Measurements from ENCODE around the gene SNRNP48. TPM values are rescaled to one million over a fixed set of nuclear protein-coding genes. Genes with fewer than 3 reads are reported as not detected.

Gene SNRNP48
- total and polyA plus RNA-seq, 2 of the 4 experiments (the other 2 are of a cell fraction): 5.2 to 6.2 TPM

DNA sequence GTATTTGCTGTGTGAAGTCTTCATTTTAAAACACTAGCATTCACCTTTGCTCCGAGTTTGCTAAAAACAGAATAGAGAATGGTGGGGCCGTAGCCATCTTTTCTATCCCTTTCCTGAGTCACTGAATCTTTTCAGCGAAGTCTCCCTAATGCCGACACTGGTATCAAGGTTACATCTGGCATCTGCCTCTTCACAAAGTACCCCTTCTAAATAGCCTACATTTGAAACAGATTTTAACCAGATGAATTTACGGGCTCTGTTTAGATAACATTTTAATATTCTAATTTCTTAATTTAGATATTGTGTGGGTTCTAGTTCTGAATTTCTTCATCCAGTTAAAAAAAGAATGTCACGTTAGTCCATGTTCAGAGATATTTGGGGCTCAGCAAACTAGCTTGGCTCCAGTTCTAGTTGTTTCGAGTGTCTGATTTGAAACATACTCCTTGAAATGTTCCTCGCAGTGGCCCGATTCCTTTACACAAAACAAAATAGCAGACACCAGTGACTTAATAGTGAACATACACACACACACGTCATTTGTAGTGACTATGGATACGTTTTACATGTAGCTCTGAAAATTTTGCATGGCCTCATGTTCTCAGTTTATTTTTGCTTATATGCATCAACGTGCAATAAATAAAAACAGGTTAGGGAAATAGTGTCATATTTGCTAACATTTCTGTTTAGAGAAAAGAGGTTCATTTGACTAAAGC lies 33.4 kb upstream of the SNRNP48 start:
- Histone ChIP-seq H2AFZ (replicated peaks; ENCODE audit: low read length, poor library complexity) (no peak overlapping the region), H2BK5ac (ENCODE audit: low read depth, low read length, poor library complexity, severe bottlenecking) (no peak overlapping the region), H3K9ac (ENCODE audit: low read depth, low read length) (no peak overlapping the region), H3K4me1 (ENCODE audit: control insufficient read depth, insufficient read depth, low read length) (0 out of 2 replicates have a peak, but pooled peaks cover 3% of the 10 kb centered on the region), H3K56ac (ENCODE audit: extremely low read depth, insufficient read depth, low read length) (no peak overlapping the region), H4K20me1 (ENCODE audit: insufficient read depth, low read length) (no peaks in the 10 kb centered on the region; the same call in 1 of the 2 replicates), H2AK9ac (replicated peaks; ENCODE audit: low read depth, low read length, poor library complexity) (no peak overlapping the region), H3K79me1 (ENCODE audit: low read depth in 1 of 2, low read length in 2 of 2) (peaks cover 3 to 19% of the 10 kb centered on the region in 2 experiments; a peak in 1 of 4 replicates), H2BK20ac (ENCODE audit: low read depth, low read length) (no peak overlapping the region), H3K27ac (ENCODE audit: insufficient read depth, low read length) (no peak overlapping the region), H3K36me3 (ENCODE audit: control insufficient read depth, insufficient read depth, low read length) (peaks cover 4% of the 10 kb centered on the region; the same call in 1 of the 2 replicates), H4K5ac (ENCODE audit: low read depth, low read length) (no peak overlapping the region), H3K18ac (ENCODE audit: low read depth, low read length) (no peak overlapping the region), H4K8ac (ENCODE audit: low read depth in 2 of 2, low read length in 2 of 2) (no peak overlapping the region), H2AK5ac (ENCODE audit: low read depth, low read length) (no peak overlapping the region), H3K9me3 (ENCODE audit: control insufficient read depth, insufficient read depth, low read length) (no peaks in the 10 kb centered on the region), H4K91ac (ENCODE audit: insufficient read depth, low read depth, low read length) (no peak overlapping the region), H3K4ac (ENCODE audit: low read depth, low read length) (no peak overlapping the region), H3K4me3 (ENCODE audit: insufficient read depth, low read depth, low read length) (no peak overlapping the region), H2BK120ac (ENCODE audit: low read depth, low read length) (no peak overlapping the region), H3K14ac (replicated peaks; ENCODE audit: low read depth, low read length) (no peak overlapping the region), H3K4me2 (ENCODE audit: low read depth, low read length) (no peak overlapping the region), H3K23ac (ENCODE audit: low read depth, low read length) (no peak overlapping the region), H3K27me3 (ENCODE audit: control insufficient read depth, insufficient read depth, low read length) (no peaks in the 10 kb centered on the region; the same call in 1 of the 2 replicates), H3K9me1 (ENCODE audit: insufficient read depth, low read length) (peaks cover 12% of the 10 kb centered on the region; the same call in 1 of the 2 replicates), H2BK15ac (ENCODE audit: low read depth, low read length) (no peak overlapping the region)
- in situ Hi-C loops (cut with MboI; ENCODE audit: low sequenced_read_pairs) (no loop called here), intact Hi-C loops (cut with micrococcal nuclease) (no loop called here), dilution Hi-C loops (cut with HindIII; ENCODE audit: low sequenced_read_pairs, unreplicated experiment) (no loop called here)
- ATAC-seq (ENCODE audit: low read depth): no peak
- no peak for TF ChIP-seq CEBPB (IDR thresholded peaks at IDR 0.05; ENCODE audit: low read depth, low read length)
- TF ChIP-seq, protein P1, sequence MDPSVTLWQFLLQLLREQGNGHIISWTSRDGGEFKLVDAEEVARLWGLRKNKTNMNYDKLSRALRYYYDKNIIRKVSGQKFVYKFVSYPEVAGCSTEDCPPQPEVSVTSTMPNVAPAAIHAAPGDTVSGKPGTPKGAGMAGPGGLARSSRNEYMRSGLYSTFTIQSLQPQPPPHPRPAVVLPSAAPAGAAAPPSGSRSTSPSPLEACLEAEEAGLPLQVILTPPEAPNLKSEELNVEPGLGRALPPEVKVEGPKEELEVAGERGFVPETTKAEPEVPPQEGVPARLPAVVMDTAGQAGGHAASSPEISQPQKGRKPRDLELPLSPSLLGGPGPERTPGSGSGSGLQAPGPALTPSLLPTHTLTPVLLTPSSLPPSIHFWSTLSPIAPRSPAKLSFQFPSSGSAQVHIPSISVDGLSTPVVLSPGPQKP (IDR thresholded peaks at IDR 0.05; ENCODE audit: borderline replicate concordance, low read depth, low read length): no peak
- TF ChIP-seq RCOR1 (IDR thresholded peaks at IDR 0.05; ENCODE audit: insufficient replicate concordance, low read length): no peak
- no peak for TF ChIP-seq MXI1 (IDR thresholded peaks at IDR 0.05; ENCODE audit: borderline replicate concordance, low read depth, low read length)
- TF ChIP-seq POLR2A (IDR thresholded peaks at IDR 0.05; ENCODE audit: low read depth, low read length): no peak
- TF ChIP-seq NFE2L2 (IDR thresholded peaks at IDR 0.05; ENCODE audit: low read depth, low read length): no peak
- no peak for TF ChIP-seq SMC3 (IDR thresholded peaks at IDR 0.05; ENCODE audit: low read depth, low read length)
- no peak for TF ChIP-seq MAFK (IDR thresholded peaks at IDR 0.05; ENCODE audit: low read depth, low read length)
- TF ChIP-seq RAD21 (IDR thresholded peaks at IDR 0.05; ENCODE audit: low read length): no peak
- no peak for TF ChIP-seq CHD1 (IDR thresholded peaks at IDR 0.05; ENCODE audit: low read depth, low read length)
- TF ChIP-seq, protein P2, sequence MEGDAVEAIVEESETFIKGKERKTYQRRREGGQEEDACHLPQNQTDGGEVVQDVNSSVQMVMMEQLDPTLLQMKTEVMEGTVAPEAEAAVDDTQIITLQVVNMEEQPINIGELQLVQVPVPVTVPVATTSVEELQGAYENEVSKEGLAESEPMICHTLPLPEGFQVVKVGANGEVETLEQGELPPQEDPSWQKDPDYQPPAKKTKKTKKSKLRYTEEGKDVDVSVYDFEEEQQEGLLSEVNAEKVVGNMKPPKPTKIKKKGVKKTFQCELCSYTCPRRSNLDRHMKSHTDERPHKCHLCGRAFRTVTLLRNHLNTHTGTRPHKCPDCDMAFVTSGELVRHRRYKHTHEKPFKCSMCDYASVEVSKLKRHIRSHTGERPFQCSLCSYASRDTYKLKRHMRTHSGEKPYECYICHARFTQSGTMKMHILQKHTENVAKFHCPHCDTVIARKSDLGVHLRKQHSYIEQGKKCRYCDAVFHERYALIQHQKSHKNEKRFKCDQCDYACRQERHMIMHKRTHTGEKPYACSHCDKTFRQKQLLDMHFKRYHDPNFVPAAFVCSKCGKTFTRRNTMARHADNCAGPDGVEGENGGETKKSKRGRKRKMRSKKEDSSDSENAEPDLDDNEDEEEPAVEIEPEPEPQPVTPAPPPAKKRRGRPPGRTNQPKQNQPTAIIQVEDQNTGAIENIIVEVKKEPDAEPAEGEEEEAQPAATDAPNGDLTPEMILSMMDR (conservative IDR thresholded peaks at IDR 0.05; ENCODE audit: low read depth, low read length): no peak
- TF ChIP-seq, protein P3, sequence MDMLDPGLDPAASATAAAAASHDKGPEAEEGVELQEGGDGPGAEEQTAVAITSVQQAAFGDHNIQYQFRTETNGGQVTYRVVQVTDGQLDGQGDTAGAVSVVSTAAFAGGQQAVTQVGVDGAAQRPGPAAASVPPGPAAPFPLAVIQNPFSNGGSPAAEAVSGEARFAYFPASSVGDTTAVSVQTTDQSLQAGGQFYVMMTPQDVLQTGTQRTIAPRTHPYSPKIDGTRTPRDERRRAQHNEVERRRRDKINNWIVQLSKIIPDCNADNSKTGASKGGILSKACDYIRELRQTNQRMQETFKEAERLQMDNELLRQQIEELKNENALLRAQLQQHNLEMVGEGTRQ (IDR thresholded peaks at IDR 0.05; ENCODE audit: low read depth, low read length): no peak
- no peak for TF ChIP-seq FOS (IDR thresholded peaks at IDR 0.05; ENCODE audit: low read depth, low read length)
- TF ChIP-seq BHLHE40 (IDR thresholded peaks at IDR 0.05; ENCODE audit: low read depth, low read length): no peak
- no peak for TF ChIP-seq RFX5 (IDR thresholded peaks at IDR 0.05; ENCODE audit: low read depth, low read length)
- no peak for TF ChIP-seq MAZ (IDR thresholded peaks at IDR 0.05; ENCODE audit: borderline replicate concordance, low read depth, low read length)
- 90% methylated on average over 4 of the region's 12 CpGs; no CpG with 5 or more reads in 1 of the 2 experiments for WGBS, 2 experiments (ENCODE audit: extremely low coverage in 2 of 2, insufficient read length in 1 of 2)
- CTCF ChIA-PET: no interaction called here
- no TSS peak for BruUV-seq (replicated peaks)
- DNase-seq: no peak
- POLR2A ChIA-PET (ENCODE audit: unreplicated experiment): no interaction called here
